Keratinocyte (primary cell): Measurements from ENCODE around the gene SF3A1. TPM values are rescaled to one million over a fixed set of nuclear protein-coding genes. Genes with fewer than 3 reads are reported as not detected.

ENCODE experiments used
- DNase-seq: peaks from one replicate; pipeline ENCODE4 v3.0.0-alpha.2; 2011; ENCODE audit warnings: low read depth, missing footprints, low spot score
- FAIRE-seq: peaks from 2 replicates; lab custom pipeline; 2011; peaks lifted over from hg19 to GRCh38; lab: Jason Lieb, UNC
- H2AFZ ChIP-seq: 2 replicates; pipeline ENCODE4 v1.6.0; 2012; ENCODE audit warnings: low read length, control low read depth, inconsistent platforms; ENCODE audit not compliant: control insufficient read depth
- H3K27ac ChIP-seq: 2 replicates; pipeline ENCODE4 v1.5.1; 2011; ENCODE audit warnings: low read length; ENCODE audit not compliant: control insufficient read depth, insufficient read depth
- H3K27me3 ChIP-seq: 3 replicates; pipeline ENCODE4 v1.6.0; 2011; ENCODE audit warnings: low read length; ENCODE audit not compliant: control insufficient read depth, insufficient read depth; ENCODE audit errors: extremely low read depth
- H3K36me3 ChIP-seq, 2 experiments: 2 replicates in 1 of 2; 3 replicates in 1 of 2; pipeline ENCODE4 v1.5.1; 2011; ENCODE audit warnings: low read length in 2 of 2, mild to moderate bottlenecking in 1 of 2; ENCODE audit not compliant: control insufficient read depth in 2 of 2, insufficient read depth in 2 of 2; ENCODE audit errors: extremely low read depth in 1 of 2
- H3K4me1 ChIP-seq: 3 replicates; pipeline ENCODE4 v1.5.1; 2011; ENCODE audit warnings: low read length; ENCODE audit not compliant: control insufficient read depth, insufficient read depth; ENCODE audit errors: extremely low read depth
- H3K4me2 ChIP-seq: 3 replicates; pipeline ENCODE4 v1.6.0; 2011; ENCODE audit warnings: low read depth, low read length; ENCODE audit not compliant: control insufficient read depth, insufficient read depth; ENCODE audit errors: extremely low read depth
- H3K4me3 ChIP-seq, 3 experiments: fragments of 200-600 bp in 1 of 3; sonication (generic) in 1 of 3; 2 replicates in 2 of 3; 3 replicates in 1 of 3; pipeline ENCODE4 v1.5.1; 2011 to 2016; ENCODE audit warnings: low read length in 3 of 3, mild to moderate bottlenecking in 3 of 3, control low read depth in 2 of 3, inconsistent platforms in 1 of 3, low read depth in 1 of 3, mixed read lengths in 1 of 3, mixed run types in 1 of 3, moderate library complexity in 1 of 3; ENCODE audit not compliant: control insufficient read depth in 2 of 3, insufficient read depth in 2 of 3; ENCODE audit errors: extremely low read depth in 1 of 3
- H3K79me2 ChIP-seq: 2 replicates; pipeline ENCODE4 v1.6.0; 2012; ENCODE audit warnings: low read length; ENCODE audit not compliant: control insufficient read depth, insufficient read depth
- H3K9ac ChIP-seq: 3 replicates; pipeline ENCODE4 v1.6.0; 2011; ENCODE audit warnings: low read length; ENCODE audit not compliant: control insufficient read depth, insufficient read depth; ENCODE audit errors: extremely low read depth
- H3K9me1 ChIP-seq: 3 replicates; pipeline ENCODE4 v1.6.0; 2011; ENCODE audit warnings: low read length; ENCODE audit not compliant: control insufficient read depth, insufficient read depth; ENCODE audit errors: extremely low read depth
- H3K9me3 ChIP-seq: 2 replicates; pipeline ENCODE4 v1.5.1; 2012; ENCODE audit warnings: low read depth, low read length; ENCODE audit not compliant: control insufficient read depth
- H4K20me1 ChIP-seq: 3 replicates; pipeline ENCODE4 v1.6.0; 2011; ENCODE audit warnings: low read length; ENCODE audit not compliant: control insufficient read depth, insufficient read depth; ENCODE audit errors: extremely low read depth
- CTCF ChIP-seq, 3 experiments: IDR thresholded peaks in 1 of 3; conservative IDR thresholded peaks in 1 of 3; optimal IDR thresholded peaks in 1 of 3; 2 replicates in 2 of 3; 3 replicates in 1 of 3; pipeline versions ENCODE3 to v1.5.1; 2011; ENCODE audit warnings: low read length in 3 of 3, mild to moderate bottlenecking in 3 of 3, moderate library complexity in 2 of 3, control low read depth in 1 of 3, inconsistent platforms in 1 of 3; ENCODE audit not compliant: insufficient read depth in 2 of 3; ENCODE audit errors: extremely low read depth in 1 of 3
- EZH2 ChIP-seq: IDR thresholded peaks from one replicate; pipeline ENCODE4 v1.6.1; 2012; ENCODE audit warnings: inconsistent platforms, mild to moderate bottlenecking, low read length, moderate library complexity
- dilution Hi-C: fragments of 300-500 bp; cut with MboI; formaldehyde crosslinking; loops from one replicate; pipeline ENCODE4 v1.7.0; 2020; ENCODE audit warnings: low sequenced_read_pairs; ENCODE audit not compliant: extremely low pct_ligation_motif_present
- polyA plus RNA-seq, 5 experiments: library from polyadenylated mRNA; depleted of rRNA in 3 of 5; stranded (reverse) in 3 of 5; stranded (forward) in 1 of 5; unstranded in 1 of 5; fragments of >200 nt; gene quantifications; 1 replicate in 1 of 5; 2 replicates in 3 of 5; 3 replicates in 1 of 5; pipeline versions ENCODE4 v1.2.1 to v1.2.3, GENCODE V29; 2011 to 2012; ENCODE audit warnings: missing spikeins in 2 of 5, low read depth in 1 of 5, low replicate concordance in 1 of 5

The SF3A1 gene
- polyA plus RNA-seq, 1 donor (not counting 4 experiments of a cell fraction or from before 2014, with no cell fraction given) = 34.2 TPM

GRCh38 chr22:30332994-30333706 is 23.5 kb downstream of the SF3A1 start:
- no peak overlapping the region for H3K4me3 ChIP-seq
- no peak overlapping the region for H3K27ac ChIP-seq
- no peaks in the 10 kb centered on the region for H3K27me3 ChIP-seq
- peaks cover 35 to 47% of the 10 kb centered on the region in 2 experiments for H3K36me3 ChIP-seq
- no peak for DNase-seq
- no peaks in the 10 kb centered on the region for H4K20me1 ChIP-seq
- no peak overlapping the region for H3K4me2 ChIP-seq
- H3K9me3 ChIP-seq = no peaks in the 10 kb centered on the region
- no peak for TF ChIP-seq CTCF (optimal IDR thresholded peaks at IDR 0.05 in 1 of 3, IDR thresholded peaks at IDR 0.05 in 1 of 3, conservative IDR thresholded peaks at IDR 0.05 in 1 of 3; ENCODE audit: extremely low read depth in 1 of 3, insufficient read depth in 2 of 3, low read length in 3 of 3)
- no peak for TF ChIP-seq EZH2
- H2AFZ ChIP-seq = no peak overlapping the region
- dilution Hi-C loops = no loop called here
- H3K9me1 ChIP-seq = no peaks in the 10 kb centered on the region
- H3K4me1 ChIP-seq = peaks cover 3% of the 10 kb centered on the region
- FAIRE-seq = no peak
- no peak overlapping the region for H3K9ac ChIP-seq
- no peaks in the 10 kb centered on the region for H3K79me2 ChIP-seq

- Histone ChIP-seq H3K4me1 (peaks cover 9% of the 10 kb centered on the region), H3K4me2 (no peak overlapping the region), H3K79me2 (no peaks in the 10 kb centered on the region), H3K27ac (no peak overlapping the region), H3K27me3 (no peaks in the 10 kb centered on the region), H3K9ac (no peak overlapping the region), H3K9me3 (no peaks in the 10 kb centered on the region), H3K4me3 (no peak overlapping the region), H3K36me3 (peaks cover 32 to 47% of the 10 kb centered on the region in 2 experiments), H3K9me1 (no peaks in the 10 kb centered on the region), H2AFZ (no peak overlapping the region), H4K20me1 (no peaks in the 10 kb centered on the region)
- FAIRE-seq (no peak), DNase-seq (no peak)
- no peak for TF ChIP-seq CTCF (optimal IDR thresholded peaks at IDR 0.05 in 1 of 3, IDR thresholded peaks at IDR 0.05 in 1 of 3, conservative IDR thresholded peaks at IDR 0.05 in 1 of 3; ENCODE audit: extremely low read depth in 1 of 3, insufficient read depth in 2 of 3, low read length in 3 of 3)
- no peak for TF ChIP-seq EZH2
- dilution Hi-C loops = no loop called here
These were observed 24.1 kb downstream of the SF3A1 start for GRCh38 chr22:30332551-30332950.
